HG03460 (cell line): Measurements from ENCODE around the gene DNA2.
A peak's percentile ranks its signal among the peaks of the same experiment; 100 is the strongest.
"Not testable (repeated sequence)": the region's sequence is repeated elsewhere in the genome, so short reads cannot be mapped to it uniquely, and the experiment has no call there.

Source experiments
- ATAC-seq: cut with Tn5 transposase; IDR thresholded peaks from one replicate; pipeline ENCODE4 v1.9.1; 2021; ENCODE audit not compliant: unreplicated experiment

The DNA2 gene

DNA sequence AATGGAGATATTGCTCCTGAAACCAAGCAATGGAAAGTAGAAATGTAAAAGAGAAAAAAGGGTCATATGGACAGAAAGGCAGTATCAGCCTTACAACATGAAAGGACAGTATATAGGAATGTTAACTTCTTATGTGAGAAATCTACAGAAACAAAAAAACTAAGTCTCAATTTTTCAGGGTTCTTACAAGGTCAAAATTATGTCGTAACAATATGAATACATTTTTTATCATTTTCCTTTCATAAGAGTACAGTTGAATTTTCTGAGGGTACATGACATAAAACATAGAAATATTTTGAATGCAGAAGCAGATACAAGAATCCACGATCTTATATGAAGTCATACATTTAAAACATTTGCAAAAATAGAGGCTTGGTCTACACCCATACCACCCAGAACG is 10.7 kb downstream of the DNA2 start:
- ATAC-seq, result no peak

DNA sequence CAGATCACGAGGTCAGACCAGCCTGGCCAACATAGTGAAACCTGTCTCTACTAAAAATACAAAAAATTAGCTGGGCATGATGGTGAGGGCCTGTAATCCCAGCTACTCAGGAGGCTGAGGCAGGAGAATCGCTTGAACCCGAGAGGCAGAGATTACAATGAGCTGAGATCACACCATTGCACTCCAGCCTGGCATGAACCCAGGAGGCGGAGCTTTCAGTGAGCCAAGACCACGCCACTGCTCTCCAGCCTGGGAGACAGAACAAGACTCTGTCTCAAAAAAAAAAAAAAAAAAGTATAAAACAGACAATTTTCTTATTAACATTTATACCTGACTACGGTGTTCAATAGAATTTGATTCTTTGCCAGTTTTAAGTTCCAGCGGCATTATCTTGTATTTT is 22.1 kb downstream of the DNA2 start:
- not testable (repeated sequence) for ATAC-seq

DNA sequence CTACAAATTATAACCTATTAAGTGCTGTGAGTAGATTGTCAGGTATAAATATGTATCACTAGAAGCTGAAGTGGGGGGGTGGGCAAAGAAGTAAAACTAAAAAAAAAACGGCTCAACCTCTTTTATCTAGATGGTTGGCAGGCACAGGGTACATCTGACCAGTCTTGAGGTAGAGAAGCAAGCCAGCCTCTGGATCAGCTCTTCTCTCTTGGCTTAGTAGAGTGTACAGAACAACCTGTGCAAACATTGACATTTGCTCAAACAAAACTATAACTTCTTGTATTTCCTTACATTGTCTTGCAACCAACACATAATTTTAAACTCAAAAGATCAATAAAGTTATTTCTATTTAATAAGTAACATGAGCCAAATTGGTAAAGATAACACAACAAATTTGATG is 25.6 kb downstream of the DNA2 start:
- no peak for ATAC-seq

DNA sequence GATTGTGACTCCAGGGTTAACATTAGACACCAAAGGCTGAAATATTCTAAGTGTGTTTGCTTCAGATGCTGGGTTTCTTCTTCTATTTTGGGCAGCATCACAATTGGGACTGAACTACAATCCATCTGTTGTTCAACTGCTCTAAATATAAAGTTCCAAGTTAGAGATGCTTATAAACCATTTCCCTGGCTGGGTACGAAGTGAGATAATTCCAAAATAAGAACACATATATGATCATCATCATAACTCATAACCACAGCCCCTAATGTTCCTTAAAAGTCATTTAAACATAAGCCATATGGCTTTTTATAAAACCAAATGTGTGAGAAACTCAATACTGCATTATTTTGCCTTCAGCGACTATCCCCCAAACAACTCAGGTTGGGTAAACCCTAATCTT is 28.8 kb downstream of the DNA2 start:
- ATAC-seq, result no peak

DNA sequence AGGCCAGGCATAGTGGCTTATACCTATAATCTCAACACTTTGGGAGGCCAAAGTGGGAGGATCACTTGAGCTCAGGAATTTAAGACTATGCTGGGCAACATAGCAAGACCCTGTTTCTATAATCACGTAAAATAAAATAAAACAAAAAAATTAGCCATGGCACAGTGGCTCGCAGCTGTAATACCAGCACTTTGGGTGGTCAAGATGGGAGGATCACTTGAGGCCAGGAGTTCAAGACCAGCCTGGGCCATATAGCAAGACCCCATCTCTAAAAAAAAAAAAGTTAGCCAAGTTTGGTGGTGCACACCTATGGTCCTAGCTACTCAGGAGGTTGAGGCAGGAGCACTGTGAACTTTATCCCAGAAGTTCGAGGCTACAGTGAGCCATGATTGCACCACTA is 30.9 kb downstream of the DNA2 start:
- no peak for ATAC-seq

DNA sequence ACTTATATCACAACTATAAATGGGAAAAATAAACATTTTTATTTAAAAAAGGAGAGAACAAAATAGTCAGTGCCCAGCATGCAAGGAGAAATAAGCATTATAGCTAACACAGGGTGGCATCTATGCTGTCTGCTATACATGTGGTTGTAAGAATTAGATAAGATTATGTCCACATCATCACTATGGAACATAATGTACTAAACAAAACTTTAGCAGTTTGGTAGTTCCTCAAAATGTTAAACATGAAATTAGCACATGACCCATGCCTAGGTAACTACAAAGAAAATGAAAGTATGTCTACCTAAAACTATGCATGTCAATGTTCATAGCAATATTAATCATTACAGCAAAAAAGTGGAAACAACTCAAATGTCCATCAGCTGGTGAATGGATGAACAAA is 36.0 kb downstream of the DNA2 start:
- ATAC-seq, result no peak

DNA sequence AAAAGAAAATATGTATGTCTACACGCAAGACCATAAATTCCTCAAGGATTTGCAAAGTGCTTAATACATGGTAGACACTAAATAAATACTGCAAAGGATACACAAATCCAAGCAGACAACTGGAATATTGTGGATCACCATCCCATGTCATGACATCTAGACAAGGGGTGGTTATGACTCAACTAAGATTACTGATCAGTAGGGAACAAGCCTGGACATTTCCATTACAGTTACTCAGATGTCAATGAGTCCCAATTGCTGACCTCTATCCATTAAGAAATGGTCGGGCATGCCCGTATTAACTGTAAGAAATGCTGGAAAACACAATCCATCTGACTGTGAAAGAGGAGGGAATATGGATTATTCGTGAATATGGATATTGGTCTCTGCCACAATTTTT is 37.1 kb downstream of the DNA2 start:
- ATAC-seq, result no peak

DNA sequence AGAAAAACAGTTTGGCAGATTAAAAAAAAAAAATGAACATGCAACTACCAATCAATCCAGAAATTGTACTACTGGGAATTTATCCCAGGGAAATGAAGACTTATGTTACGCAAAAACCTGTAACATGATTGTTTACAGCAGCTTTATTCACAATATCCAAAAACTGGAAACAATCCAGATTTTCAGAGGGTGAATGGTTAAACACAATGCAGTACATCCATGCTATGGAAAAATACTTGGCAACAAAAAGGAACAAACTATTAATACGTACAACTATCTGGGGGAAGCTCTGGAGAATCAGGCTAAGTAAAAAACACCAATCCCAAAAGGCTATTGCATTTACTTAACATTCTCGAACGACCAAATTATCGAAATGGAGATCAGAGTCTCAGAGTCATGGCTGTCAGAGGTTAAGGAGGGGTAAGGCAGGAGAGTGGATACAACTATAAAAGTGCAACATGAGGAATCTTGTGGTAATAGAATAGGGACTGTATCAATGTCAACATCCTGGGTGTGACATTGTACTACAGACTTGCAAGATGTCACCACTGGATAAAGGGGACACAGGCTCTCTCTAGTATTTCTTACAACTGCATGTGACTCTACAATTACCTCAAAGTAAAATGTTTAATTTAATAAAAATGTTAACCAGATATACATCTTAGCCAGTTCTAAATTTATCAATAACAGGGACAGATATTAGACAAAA is 43.2 kb downstream of the DNA2 start:
- ATAC-seq, result no peak

DNA sequence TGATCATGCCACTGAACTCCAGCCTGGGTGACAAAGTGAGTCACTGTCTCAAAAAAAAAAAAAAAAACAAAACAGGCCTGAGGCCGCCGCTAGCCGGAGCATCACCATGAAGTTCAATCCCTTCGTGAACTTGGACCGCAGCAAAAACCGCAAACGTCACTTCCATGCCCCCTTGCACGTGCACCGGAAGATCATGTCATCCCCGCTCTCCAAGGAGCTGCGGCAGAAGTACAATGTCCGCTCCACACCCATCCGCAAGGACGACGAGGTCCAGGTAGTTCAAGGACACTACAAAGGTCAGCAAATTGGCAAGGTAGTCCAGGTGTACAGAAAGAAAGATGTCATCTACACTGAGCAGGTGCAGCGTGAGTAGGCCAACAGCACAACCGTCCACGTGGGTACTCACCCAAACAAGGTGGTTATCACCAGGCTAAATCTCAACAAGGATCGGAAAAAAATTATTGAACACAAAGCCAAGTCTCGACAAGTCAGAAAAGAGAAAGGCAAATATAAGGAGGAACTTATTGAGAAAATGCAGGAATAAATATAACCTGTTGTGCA is 47.2 kb downstream of the DNA2 start:
- ATAC-seq, result no peak

DNA sequence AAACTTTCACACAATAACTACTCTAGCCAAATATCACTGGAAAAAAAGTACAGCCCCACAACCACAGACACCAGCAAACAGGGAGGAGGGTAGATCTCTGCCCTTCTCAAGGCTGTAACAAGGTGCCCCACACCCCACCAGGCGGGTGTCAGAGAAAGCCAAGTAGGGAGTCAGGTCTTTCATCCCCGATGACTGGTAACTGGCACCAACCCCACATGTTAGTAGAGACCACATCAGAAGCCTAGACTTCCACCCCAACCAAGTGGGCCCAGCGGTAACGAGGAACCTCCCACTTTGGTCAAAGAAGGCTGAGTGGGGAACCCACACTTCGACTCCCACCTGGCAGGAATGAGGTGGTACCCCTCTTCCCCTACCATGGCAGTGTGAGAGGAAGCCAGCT is 48.3 kb downstream of the DNA2 start:
- ATAC-seq, result no peak

DNA sequence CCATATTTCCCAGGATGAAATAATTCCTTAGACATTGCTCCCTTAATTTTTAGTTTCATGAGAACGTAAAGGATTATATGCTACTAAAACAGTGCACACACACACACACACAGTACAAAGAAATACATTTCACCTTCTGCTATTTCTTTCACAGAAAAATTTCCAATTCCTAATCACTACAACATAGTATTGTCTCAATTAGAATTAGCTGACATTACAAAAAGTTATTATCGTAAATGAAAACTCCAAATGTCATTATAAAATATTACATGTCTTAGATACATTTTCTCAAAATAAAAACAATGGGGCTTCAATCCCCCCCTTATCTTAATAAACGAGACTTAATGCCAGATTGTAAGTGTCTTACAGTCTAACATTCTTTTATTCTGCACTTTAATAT is 52.4 kb downstream of the DNA2 start:
- ATAC-seq, result no peak

DNA sequence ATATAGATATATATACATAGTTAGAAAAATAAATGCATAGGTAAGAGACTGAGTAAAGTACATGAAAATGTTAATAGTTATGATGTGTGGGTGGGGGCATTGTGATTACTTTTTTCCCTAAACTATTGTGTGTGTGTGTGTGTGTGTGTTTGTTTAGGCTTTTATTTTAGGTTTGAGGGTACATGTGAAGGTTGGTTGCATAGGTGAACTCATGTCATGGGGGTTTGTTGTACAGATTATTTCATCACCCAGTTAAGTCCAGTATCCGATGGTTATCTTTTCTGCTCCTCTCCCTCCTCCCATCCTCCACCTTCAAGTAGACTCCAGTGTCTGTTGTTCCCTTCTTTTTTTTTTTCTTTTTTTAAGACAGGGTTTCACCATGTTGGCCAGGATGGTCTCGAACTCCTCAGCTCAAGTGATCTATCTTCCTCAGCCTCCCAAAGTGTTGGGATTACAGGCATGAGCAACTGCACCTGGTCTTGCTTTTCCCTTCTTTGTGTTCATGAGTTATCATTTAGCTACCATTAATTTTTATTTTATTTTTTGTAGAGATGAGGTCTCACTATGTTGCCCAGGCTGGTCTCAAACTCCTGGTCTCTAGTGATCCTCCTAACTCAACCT is 62.8 kb downstream of the DNA2 start:
- ATAC-seq, result no peak

DNA sequence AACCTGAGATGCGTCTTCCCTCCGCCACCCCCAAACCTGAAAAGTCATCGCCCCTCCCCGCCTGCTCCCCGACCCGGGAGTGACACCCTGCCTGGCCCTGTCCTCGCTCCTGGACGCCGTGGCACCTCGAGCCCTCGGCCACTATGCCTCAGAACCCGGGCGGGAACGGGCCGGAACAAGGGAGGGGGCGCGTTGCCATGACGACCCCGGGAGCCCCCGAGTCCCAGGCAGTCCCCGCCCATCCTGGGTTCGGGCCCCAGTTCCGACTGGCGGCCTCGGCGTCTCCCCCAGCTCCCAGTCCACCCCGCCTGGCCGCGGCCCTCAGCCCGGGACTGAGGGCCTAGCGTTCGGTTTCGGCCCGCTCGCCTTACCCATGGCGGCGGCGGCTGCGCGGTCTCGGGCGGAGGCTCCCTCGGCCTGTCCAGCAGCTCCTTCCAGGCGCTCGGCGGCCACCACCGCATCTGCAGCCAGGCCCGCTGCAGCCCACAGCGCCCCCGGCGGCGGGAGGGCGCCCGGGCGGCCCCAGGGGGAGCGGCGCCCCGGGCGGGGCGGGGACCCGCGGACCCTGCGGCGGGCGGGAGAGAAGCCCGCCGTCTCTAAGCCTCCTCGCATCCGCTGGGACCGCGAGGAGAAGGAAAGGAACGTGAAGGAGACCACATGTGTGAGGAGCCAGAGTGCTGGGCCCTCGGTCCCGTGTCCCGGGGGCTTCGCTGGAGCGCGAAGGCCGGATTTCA is 64.8 kb downstream of the DNA2 start, which contains the start of gene RUFY2:
Gene RUFY2, minus strand, starts transcription at position 463 of the 734 bp plus-strand sequence. Its CDS starts 88 bp downstream, at position 375.
- ATAC-seq, result peak; percentile 92

DNA sequence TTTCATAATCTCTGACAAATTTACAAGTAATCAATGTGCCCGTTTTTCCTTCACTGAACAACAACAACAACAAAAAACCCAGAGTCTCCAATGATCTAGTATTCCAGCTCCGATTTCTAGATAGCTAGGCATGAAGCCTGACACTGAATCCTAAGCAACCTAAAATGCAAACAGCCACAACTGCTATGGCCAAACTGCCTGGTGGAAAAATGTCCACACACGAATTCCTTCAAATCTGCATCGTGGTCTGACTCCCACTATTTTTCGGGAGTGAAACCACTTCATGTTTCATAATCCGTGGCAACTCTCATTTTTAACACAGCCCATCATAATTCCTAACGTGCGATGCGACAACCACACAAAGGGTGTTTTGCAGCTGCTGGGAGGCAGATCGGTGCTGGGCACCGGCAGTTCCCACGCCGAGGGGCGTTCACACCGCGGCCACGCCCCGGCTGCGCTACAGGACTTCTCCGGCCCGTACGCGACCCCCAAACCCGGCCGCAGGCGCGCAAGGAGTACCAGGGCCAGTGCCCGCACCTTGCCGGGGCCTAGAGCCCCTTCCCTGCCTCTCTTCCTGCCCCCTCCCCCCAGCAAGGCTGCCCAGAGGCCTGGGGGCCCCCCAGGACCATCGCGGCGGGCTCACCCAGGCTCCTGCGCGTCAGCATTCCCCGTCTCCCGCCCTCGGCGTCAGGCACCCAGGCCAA is 65.5 kb downstream of the DNA2 start:
- peak; percentile 42 for ATAC-seq

DNA sequence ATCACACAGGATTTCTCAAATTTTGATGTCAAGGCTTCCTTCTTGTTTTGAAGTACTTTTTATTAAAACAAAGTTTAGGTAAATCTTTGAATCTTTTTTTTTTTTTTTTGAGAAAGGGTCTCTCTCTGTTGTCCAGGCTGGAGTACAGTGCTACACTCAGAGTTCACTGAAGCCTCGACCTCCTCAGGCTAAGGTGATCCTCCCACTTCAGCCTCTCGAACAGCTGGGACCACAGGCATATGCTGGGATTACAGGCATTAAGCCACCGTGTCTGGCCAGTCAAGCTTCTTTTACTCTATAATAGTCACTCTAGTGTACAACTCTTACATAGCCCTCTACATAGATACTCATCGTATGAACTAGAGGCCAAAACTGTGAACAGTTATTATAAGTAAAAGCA is 68.1 kb downstream of the DNA2 start:
- ATAC-seq, result no peak

DNA sequence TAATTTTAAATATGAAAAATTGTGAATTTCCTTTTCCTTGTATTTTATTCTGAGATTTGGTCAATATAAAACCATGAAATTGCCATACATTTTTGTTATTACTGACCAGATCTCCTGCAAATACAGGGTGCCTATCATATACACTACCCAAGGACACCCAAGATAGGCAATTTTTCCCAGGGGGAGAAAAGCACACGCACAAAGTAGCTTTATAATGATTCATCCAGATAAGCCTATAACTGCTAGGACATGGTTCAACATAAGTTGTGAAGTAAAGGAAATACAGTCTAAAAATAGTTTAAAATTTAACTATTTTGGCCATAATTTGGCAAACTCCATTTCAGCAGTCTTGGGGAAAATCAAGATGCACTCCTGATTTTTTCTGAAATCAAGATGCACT is 69.5 kb downstream of the DNA2 start:
- ATAC-seq, result no peak

DNA sequence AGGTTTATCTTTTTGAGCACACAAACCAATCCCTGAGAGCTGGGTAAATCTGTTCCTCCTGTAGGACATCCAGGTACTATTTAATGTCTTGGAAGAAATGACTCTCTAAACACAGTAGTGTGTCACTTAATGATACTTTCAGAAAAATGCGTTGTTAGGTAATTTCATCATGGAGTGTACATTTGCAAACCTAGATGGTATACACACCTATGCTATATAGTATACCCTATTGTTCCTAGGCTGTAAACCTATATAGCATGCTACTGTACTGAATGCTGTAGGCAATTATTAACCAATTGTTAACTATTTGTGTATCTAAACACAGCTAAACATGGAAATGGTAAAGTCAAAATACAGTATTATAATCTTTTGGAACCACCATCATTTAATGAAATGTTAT is 74.8 kb downstream of the DNA2 start:
- no peak for ATAC-seq

DNA sequence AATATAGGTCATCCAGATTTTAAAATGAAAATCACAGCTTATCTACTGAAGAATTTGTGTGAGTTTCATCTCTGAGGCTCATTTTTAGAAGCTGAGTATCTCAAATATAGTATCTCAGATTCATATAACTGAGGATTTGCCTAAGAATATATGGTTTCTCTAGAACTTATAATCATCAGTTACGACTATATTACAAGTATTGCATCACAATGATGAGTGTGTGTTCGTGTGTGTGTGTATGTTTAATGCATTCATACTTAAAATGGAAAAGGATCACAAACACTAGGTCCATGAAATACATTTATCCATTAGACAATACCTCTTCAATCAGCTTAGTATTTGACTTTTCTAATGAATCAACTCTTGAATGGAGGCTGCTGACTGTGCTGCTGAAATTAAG is 86.0 kb downstream of the DNA2 start:
- no peak for ATAC-seq

DNA sequence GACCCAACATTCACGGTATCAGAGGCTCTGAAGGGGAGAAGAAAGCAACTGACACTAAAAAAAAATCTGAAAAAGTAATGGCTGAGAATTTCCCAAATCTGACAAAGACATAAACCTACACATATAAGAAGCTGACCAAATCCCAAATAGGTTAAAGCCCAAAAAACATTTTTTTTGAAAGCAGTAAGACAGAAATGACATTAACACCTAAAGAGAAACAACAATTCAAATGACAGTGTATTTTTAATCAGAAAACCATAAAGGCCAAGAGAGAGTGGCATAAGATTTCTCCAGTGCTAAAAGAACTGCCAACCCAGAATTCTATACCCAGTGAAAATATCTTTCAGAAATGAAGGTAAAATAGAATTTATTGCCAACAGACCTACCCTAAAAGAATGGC is 100.2 kb downstream of the DNA2 start:
- ATAC-seq, result no peak

DNA sequence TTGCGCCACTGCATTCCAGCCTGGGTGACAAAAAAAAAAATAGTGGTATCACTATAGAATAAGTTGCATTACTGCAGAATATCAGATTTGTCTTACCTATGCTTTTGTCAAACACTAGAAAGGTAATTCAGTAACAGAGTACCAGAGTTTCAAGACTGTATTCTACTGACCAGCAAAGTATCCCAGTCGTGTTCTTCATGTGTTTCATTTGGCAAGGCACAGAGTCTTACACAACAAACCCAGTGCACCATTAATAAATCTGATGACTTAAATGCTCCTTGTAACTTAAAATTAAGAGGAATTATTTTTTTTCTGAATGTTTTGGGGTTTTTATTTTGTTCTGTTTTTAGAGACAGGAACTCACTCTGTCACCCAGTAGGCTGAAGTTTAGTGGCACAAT is 104.7 kb downstream of the DNA2 start:
- ATAC-seq, result no peak

DNA sequence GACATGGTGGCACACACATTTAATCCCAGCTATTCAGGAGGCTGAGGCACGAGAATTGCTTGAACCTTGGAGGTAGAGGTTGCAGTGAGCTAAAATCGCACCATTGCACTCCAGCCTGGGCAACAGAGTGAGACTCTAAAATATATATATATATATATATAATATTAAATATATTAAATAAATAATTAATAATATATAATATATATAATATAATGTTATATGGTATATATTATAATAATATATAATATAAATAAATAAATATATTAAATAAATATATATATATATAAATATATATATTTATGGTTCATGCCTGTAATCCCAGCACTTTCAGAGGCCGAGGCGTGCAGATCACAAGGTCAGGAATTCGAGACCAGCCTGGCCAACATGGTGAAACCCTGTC is 105.2 kb downstream of the DNA2 start:
- ATAC-seq, result no peak
